RCC 7860 (cell line): Measurements from ENCODE around the gene FGD5.

Source experiments
- DNase-seq: peaks from one replicate; pipeline ENCODE4 v3.0.0-alpha.2; 2015; ENCODE audit warnings: low spot score
- FAIRE-seq: peaks from 2 replicates; lab custom pipeline; 2012; peaks lifted over from hg19 to GRCh38; lab: Jason Lieb, UNC

The FGD5 gene

DNA sequence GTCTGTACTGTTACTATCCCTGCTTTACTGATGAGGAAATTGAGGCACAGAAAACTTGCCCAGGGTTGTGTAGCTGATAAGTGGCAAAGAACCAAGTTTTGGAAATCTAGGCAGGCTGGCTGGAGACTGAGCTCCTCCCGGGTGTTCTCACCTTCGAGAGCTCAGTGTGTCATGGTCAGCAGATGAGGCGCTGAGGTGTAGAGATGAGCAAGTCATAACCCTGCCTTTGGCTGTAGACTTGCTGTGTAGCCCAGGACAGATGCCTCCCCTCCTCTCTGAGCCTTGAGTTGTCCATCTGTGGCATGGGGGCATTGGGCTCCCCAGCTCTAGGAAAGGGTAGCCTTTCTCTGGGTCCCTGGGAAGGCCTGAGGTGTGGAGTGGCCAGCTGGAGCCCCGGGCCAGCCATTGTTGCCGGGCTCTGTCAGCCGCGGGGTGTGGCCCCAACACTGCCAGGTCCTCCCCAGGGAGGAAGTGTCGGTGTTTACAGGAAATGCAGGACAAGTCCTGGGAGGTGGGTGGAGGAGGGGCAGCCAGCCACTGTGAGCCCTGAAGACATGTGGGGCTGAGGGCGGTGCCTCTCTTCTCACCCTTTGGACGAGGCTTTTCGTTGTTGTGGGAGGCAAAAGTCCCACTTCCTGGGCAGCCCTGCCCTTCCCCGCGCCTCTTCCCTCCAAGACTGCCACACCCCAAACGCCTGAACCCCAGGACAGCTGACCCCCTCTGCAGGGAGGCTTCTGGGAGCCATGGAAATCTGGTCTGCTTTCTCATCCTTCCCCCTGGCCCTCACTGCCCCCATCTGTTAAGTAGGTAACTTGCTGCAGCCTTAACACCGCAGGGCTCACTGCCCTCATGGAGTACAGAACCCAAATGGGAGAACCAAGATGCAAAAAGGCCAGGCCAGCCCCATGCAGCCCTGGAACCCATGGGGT lies 29.1 kb downstream of the FGD5 start:
- FAIRE-seq (no peak), DNase-seq (no peak)

DNA sequence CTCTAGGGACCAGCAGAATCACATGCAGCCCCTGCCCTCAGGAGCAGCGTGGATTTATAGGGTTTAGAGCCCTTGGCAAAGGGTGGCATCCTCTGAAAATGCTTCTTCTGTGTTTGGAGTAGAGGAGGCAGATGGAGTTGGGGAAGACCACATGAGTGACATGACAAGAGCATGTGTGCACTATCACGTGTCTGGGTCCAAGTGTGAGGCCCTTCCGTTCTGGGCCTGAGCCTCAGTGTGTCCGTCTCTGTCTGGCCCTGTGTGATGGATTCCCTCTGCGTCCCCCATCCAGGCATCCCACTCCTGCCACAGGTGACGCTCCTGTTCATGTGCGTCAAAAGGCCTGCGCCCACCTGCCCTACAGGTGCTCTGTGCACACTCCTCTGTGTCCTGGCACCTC lies 30.1 kb downstream of the FGD5 start:
- no peak for FAIRE-seq
- DNase-seq: no peak

DNA sequence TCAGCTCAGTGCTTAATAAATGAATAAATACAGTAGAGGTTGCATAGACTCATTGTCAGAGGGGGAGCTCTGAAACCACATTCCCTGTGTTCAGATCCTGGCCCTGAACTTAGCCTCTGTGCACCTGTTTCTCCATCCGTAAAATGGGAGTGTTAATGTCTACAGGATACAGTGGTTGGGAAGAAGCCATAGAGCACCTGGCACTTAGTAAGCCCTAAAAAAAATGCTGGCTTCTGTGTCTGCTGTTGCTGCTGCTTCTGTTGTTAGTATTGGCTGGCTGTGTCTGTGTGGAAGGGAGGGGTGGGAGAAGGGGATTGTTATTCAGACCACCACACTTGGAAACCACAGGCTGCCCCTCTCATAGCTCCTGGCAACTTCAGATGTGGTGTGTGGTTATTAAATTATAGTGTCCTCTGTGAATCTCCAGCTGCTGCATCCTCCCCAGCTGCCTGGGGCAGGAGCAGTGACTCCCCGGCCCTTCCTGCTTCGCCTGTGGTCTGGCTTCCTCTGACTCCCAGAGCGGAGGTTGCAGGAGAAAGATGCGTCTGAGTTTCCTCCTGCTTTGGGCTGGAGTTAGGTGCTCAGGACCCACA lies 31.0 kb downstream of the FGD5 start:
- FAIRE-seq: no peak

DNA sequence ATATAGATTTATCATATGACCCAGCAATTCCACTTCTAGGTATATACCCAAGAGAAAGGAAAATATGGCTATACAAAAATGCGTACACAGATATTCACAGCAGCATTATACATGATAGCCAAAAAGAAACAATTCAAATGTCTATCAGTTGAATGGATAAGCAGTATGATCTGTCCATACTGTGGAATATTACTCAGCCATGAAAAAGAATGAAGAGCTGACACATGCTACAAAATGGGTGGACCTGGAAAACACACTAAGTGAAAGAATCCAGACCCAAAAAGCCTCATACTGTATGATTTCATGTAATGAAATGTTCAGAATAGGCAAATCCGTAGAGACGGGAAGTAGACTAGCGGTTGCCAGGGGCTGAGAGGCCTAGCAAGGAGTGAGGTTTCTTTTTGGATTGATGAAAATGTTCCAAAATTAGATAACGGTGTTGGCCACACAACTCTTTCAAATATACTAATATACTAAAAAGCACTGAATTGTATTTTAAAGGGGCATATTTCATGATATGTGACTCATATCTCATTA lies 33.4 kb downstream of the FGD5 start:
- FAIRE-seq (no peak), DNase-seq (no peak)

More for the DNA sequence above, 31.0 kb downstream of the FGD5 start:
- no peak for DNase-seq

DNA sequence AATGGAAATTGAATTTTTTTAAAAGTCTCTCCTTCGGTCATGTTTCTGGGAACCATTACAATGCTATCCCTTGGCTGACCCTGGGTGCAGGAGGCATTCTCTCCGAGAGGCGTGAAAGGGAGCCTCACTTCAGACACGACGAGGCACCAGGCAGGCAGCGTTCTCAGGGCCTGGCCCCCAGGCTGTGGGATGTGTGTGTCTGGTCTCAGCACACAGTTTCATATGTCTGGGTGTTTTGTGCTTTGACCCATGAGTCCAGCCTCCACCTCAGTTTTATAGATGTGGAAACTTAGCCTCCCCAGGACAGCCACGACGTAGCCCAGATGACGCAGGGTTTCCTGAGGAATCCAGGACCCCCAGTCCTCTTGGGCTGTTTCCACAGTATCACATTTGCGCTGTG lies 34.0 kb downstream of the FGD5 start:
- no peak for DNase-seq
- FAIRE-seq: no peak

DNA sequence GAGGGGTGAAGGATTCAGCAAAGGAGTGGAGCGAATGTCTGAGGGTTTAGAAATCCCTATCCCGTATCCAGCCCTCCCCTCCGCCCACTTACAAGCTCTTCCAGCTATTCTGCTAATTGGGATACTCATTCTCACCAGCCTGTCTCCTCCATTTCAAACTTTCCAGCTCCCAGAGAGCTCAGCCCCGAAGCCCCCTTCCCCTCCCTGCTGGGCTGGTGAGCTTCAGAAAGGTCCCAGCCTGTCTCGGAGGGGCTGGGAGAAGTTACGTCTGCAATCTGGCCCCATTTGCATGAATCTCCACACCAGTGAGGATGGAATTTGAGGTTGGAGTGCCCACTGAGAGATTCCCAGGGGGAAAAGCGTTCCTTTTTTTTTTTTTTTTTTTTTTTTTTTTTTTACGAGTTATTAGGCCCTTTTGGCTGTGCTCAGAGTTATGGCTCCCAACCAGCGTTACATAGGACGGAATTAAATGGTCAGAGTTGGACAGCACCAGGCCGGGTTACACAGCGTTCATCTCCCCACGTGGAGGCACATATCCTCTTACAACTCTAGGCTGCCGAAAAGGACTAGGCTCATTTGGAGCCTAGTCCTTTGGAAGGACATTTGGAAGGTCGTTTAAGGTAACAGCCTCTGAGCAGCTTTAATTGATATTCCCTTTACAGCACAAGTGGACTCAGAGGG lies 34.6 kb downstream of the FGD5 start:
- no peak for FAIRE-seq
- no peak for DNase-seq

DNA sequence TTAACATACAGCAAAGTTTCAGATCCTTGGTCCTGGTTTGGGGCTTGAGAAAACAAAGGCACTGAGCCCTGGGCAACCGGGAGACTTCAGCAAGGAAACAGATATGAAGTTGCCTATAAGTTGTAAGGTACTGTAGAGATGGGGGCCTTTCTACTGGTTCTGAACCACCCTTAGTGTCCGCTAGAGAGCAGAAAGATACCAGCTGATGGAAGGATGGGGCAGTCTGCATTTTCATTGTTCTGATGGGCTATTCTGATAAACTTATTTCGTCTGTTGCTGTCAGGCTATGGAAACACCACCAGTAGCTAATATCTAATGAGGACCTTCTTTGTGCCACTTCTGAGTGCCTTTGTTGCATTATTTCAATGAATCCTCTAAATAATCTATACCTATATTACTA lies 38.7 kb downstream of the FGD5 start:
- DNase-seq: no peak
- no peak for FAIRE-seq

DNA sequence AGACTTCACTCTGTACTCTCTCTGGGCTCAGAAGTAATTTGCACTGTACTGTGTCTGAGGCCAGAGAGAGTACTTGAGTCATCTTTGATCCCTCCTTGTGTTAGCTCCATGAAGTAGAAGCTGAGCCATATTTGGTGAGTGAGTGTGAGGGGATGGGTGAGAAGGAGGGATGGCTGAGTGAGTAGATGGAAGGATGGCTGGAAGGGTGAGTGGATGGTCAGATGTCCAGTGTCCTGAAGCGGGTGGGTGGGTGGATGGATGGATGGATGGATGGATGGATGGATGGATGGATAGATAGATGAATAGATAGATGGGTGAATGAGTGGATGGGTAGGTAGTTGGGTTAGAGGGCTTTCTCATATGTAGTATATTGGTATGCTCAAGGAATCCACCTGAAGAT lies 39.3 kb downstream of the FGD5 start:
- FAIRE-seq (no peak), DNase-seq (no peak)

DNA sequence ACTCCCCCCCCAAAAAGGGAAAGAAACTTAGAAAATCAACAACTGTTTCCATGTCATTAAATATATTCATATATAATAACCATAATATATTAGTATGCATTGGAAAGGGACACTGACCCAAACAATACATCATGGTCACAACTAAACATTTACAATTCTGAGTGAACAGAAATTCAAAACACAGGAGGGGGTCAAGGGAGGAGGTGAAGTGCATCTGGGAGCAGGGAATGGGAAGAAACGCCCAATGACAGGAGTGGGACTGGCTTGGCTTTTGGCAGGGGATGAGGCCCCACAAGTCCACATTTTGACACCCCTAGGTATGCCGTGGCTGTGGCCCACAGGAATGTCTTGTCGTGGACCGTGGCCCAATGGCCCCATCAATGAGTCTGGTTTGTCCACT lies 41.1 kb downstream of the FGD5 start:
- DNase-seq (no peak), FAIRE-seq (no peak)

DNA sequence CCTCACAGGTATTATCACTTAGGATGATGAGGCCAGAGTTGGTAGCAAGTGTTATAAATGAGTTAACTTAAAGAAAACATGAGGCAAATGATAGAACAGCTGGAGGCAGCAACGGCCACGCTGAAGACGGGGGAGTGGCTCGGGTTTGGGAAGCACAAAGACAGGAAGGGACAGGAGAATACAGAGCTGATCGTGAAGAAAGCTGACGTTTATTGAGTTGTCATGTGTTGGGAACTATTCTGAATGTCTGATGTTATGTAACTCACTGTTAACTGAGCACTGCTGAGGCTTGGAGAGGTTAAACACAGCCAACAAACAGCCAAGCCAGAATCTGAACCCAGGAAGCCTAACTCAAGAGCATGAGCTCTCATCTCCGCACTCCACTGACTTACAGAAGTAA lies 42.3 kb downstream of the FGD5 start:
- no peak for FAIRE-seq

DNA sequence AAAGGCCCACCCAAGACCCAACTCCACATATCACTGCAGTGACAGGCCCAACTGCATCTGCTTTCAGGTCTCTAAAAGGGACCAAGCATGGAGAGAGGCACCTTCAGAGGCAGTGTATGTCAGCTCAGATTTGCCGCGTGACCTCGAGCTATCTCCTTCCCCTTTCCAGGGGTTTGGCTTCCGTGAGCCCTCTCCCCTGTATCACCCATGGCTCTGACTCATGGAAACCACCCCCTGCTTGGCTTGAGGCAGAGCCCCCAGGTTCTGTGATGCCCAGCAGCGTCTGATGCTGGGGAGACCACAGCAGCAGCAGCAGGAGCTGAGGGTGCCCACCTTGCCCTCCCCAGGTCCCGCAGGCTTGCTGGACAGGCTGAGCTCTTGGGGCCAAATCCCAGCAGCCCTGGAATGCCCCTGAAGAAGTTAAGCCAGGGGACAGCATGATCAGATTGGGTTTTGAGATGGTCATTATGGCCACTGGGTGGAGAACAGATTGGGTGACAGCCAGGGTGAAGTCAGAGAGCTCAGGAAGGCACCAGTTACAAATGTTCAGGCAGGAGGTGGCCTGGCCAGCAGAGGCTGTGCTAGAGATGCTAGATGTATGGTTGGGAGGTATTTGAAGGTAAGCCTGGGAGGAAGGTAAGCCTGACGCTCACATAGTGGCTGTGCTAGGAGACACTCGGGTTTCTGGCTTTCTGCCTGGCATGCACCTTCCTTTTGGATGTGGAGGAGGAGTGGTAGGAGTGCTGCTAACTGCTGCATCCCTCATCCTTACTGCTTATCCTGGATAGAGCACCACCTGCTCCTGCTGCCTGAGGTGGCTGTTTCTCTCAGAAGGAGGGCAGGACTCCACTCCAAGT lies 42.9 kb downstream of the FGD5 start:
- no peak for DNase-seq
- FAIRE-seq: no peak

More for the DNA sequence above, 42.3 kb downstream of the FGD5 start:
- no peak for DNase-seq

DNA sequence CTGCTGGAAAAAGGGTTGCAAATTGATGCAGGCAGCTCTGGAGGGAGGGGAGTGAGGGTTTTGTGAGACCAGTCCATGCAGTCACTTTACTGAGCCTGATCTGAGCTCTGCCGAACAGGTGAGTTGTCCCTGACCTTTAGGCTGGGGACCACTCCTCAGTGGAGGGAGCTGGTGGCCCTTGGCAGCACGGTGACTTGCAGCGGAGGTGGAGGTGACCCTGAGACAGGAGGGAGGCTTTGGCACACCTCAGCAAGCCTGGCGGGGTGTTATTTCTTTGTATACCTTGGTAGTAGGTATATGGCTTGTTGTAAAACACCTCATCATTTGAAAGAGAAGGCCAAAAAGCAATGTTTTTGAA lies 43.5 kb downstream of the FGD5 start:
- FAIRE-seq (no peak), DNase-seq (no peak)

DNA sequence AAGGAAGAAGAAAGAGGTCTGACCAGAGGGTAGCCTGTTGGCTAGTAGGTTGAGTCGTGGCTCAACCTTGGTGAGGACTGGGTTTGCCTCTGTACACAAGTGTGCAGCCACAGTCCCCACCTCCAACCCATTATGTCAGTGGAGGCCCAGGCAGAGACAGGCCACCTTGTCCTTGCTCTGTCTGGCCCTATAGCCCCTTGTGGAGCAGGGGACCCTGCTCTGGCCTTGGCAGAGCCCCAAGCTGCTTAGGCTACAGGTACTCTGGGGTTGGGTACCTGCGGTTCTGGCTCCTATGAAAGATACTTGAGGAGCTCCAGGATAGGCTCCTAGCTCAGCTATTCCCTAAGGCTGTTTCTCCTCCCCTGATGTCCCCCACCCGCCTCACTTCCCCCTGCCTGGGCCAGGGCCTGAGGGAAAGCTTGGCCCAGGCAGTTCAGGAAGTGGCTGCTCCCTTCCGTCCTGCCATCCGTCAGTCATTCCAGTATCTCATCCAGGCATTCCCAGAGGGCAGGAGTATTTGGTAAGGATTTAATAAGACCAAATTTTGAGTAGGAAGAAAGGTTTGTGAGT lies 44.0 kb downstream of the FGD5 start:
- DNase-seq: no peak
- no peak for FAIRE-seq

DNA sequence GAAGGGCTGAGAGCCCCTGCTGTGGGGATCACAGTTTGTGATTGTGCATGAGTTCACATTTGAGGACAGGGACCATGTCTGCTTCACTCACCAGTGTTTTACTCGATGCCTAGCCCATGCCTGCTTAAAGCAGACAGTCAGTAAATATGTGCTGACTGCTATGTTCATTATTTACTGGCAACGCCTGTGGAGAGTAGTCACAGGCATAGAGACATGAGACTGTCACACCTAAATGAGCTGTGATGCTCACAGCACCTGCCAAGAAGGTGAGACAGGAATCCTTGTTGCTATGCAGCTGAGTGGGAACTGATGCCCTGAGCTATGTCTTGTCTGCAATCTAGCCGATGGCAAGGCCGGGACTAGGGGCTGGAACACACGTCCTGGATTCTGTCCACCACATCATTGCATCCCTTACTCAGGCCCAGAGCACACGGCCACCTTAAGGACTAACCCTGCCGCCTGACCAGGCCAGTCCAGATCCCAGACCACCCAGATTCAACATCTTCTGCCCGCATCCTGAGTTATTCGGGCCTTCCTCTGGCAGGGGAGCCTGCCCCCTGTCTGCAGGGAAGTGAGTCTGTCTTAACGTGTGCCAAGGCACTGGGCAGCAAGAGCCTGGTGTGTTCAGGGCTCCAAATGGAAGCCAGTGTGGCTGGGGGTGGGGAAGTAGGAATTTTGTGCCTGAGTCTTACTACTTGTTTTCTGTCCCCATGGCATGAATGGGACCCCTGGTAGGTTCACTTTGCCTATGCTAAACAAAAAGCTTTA lies 44.8 kb downstream of the FGD5 start:
- DNase-seq (no peak), FAIRE-seq (no peak)

DNA sequence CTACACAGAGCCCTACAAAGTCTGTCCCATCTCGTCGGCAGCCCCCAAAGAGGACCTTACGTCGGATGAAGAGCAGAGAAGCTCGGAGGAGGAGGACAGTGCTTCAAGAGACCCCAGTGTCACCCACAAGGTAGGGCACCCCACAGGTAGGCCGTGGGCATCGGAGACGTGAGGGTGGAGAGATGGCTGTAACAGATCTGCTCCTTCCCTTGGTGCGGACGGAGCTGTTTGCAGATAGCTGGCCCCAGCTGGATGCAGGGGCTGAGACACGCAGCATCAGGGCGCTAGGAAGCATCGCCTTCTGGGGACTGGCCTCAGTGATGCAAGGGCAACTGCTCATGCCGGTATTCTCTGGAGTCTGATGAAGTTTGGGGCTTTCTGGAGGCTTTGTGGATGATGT lies 45.4 kb downstream of the FGD5 start:
- FAIRE-seq (no peak), DNase-seq (no peak)

DNA sequence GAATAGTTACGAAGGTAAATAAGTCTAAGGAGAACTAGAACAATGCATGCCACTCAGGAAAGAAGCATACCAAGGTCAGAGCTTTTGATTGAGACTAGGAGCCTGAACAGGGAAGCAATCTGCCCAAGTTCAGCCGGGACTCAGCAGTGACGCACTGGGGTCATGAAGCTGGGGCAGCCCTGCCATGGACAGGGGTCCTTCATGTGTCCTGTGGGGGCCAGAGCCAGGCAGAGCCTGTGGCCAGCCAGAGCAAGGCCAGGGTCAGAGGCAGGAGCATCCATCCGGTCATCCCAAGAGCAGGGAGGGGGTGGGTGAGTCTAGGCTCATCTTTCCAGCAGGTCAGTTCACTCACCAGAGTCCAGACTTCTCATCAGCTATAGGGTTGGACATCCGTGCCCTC lies 47.9 kb downstream of the FGD5 start:
- DNase-seq (no peak), FAIRE-seq (no peak)

DNA sequence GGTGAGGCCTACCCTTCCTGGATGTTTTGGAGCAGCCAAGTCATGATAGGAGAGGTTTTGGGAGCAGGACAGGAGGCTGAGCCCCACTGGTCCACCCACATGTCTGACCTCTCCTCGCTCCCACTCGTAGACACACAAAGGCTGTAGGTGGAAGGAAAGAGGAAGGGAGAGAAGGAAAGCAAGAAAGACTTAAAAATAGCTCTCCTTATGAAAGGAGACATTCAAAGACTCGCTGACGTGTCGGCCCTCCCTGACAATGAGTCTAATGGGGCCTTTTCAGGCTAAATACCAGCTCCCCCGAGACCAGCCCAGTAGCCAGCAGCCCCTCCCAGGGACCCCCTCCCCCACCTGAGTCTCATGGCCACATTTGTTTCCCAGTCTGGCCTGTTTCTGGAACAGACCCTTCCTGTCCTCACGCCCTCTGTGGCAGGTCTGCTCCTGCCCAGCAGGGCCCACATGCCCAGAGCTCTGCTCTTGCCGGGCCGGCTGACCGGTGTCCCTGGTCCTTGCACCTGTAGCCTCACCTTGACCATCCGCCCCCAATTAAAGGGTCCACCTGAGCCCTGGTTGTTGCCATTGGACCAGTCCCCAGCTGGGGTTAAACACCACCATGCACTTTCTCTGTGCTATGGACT lies 49.3 kb downstream of the FGD5 start:
- no peak for DNase-seq
- FAIRE-seq: no peak

DNA sequence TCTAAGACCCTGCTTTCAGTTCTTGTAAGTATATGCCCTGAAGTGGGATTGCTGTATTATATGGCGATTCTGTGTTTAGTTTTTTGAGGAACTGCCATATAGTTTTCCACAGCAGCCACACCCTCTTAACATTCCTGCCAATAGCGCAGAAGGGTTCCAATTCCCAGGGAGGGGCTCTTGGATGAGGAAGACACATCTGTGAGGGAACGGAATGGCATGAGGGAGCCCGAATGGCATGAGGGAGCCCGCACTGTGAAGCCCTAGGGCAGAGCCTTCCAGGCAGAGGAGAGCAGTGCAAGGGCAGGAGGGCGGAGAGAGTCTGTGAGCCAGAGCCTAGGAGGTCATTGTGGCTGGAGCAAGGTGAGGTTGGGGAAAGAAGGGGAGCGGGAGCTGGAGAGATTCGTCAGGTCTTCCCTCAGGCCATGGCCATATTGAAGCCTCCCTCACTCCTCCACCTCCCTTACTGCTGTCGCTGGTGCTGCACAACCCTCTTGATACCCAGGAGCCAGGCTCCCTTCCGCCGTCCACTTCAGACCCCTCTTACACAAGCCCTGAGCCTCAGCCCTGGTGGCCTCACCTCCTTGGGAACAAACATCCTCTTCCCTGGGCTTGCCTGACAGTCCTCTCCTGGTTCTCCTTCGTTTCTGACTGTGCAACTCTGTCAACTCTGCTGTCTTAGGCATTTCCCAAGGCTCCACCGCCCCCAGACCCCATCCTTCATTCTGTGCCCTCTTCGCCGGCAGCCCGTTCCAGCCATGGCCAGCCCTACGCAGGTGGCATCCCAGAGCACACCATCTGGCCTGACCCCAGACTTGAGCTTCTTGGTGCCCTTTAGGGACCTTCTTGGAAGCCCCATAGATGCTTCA lies 51.4 kb downstream of the FGD5 start:
- DNase-seq (no peak), FAIRE-seq (no peak)

DNA sequence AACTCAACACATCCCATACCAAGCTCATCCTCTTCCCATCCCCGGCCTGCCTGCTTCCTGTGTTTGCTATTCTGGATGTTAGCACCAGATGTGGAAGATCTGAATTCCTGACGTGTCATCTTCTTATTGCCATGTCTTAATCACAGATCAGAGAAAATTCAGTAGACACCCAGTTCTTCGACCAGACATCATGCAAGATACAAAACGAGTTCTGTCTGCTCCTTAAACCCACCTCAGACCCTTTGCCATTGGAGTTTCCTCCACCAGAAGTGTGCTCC lies 52.0 kb downstream of the FGD5 start:
- FAIRE-seq (no peak), DNase-seq (no peak)
